ENCODE measurements around the gene PCDH9.

The PCDH9 gene

GRCh38 chr13:66644855-66645460 is 585.2 kb downstream of the PCDH9 start:
- Histone ChIP-seq H3K4me3 (ENCODE audit: low read depth, low read length, poor library complexity, severe bottlenecking) (no peak overlapping the region), H3K79me2 (ENCODE audit: insufficient read depth, low read length) (no peaks in the 10 kb centered on the region), H3K36me3 (ENCODE audit: insufficient read depth, low read length) (no peaks in the 10 kb centered on the region), H3K27me3 (ENCODE audit: insufficient read depth, low read length) (no peaks in the 10 kb centered on the region), H3F3A (ENCODE audit: insufficient read depth, low read length) (no peaks in the 10 kb centered on the region; the same call in 1 of the 2 replicates), H3K4me1 (ENCODE audit: insufficient read depth, low read length, severe bottlenecking) (peaks cover 32% of the 10 kb centered on the region), H3K27ac (ENCODE audit: low read depth, low read length, poor library complexity, severe bottlenecking) (no peak overlapping the region), H3K9me2 (ENCODE audit: low read depth, low read length) (no peaks in the 10 kb centered on the region), H4K20me1 (ENCODE audit: insufficient read depth, low read length) (no peaks in the 10 kb centered on the region), H3K4me2 (ENCODE audit: low read length) (no peak overlapping the region), H3K9ac (ENCODE audit: low read length) (no peak overlapping the region), H2AFZ (ENCODE audit: low read length) (peak overlapping the region; percentile 81; the same call in 1 of the 2 replicates), H3K9me3 (ENCODE audit: low read length) (no peaks in the 10 kb centered on the region)
- no peak for TF ChIP-seq CTCF (IDR thresholded peaks at IDR 0.05; ENCODE audit: low read length)
- TF ChIP-seq EZH2 (IDR thresholded peaks at IDR 0.05; ENCODE audit: borderline replicate concordance, low read length): no peak

GRCh38 chr13:66640231-66640630 is 589.9 kb downstream of the PCDH9 start:
- TF ChIP-seq CTCF (IDR thresholded peaks at IDR 0.05; ENCODE audit: low read length): no peak
- TF ChIP-seq EZH2 (IDR thresholded peaks at IDR 0.05; ENCODE audit: borderline replicate concordance, low read length): no peak
- H3K36me3 ChIP-seq (ENCODE audit: insufficient read depth, low read length): no peaks in the 10 kb centered on the region
- H3F3A ChIP-seq (ENCODE audit: insufficient read depth, low read length): no peaks in the 10 kb centered on the region
- no peak overlapping the region for H3K4me3 ChIP-seq (ENCODE audit: low read depth, low read length, poor library complexity, severe bottlenecking)
- no peaks in the 10 kb centered on the region for H3K9me2 ChIP-seq (ENCODE audit: low read depth, low read length)
- no peaks in the 10 kb centered on the region for H4K20me1 ChIP-seq (ENCODE audit: insufficient read depth, low read length)
- peak overlapping the region; percentile 49; the same call in 1 of the 2 replicates for H2AFZ ChIP-seq (ENCODE audit: low read length)
- H3K9me3 ChIP-seq (ENCODE audit: low read length): no peaks in the 10 kb centered on the region
- H3K4me2 ChIP-seq (ENCODE audit: low read length): no peak overlapping the region
- H3K4me1 ChIP-seq (ENCODE audit: insufficient read depth, low read length, severe bottlenecking): peaks cover 51% of the 10 kb centered on the region
- no peak overlapping the region for H3K9ac ChIP-seq (ENCODE audit: low read length)
- no peaks in the 10 kb centered on the region for H3K79me2 ChIP-seq (ENCODE audit: insufficient read depth, low read length)
- no peak overlapping the region for H3K27ac ChIP-seq (ENCODE audit: low read depth, low read length, poor library complexity, severe bottlenecking)
- H3K27me3 ChIP-seq (ENCODE audit: insufficient read depth, low read length): no peaks in the 10 kb centered on the region

DNA sequence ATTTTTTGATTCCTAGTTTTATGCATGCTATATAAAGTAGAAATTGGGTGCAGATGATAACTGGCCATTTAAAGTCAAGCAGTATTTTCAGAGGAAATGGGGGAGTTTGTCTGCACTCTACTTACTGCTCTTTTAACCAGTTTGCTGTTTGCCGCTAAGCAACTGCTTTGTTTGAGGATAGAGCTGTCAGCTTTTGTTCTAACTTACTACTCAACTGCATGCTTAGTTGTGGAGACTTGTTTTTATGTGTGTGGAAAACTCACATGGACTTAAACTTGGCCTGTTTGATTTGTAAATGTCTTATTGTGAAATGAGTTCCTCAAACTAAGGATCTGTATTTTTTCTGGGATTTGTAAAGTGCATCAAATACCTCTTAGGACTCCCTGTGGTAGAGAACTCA is 591.1 kb downstream of the PCDH9 start:
- Histone ChIP-seq H3K27me3 (ENCODE audit: insufficient read depth, low read length) (no peaks in the 10 kb centered on the region), H3K9ac (ENCODE audit: low read length) (no peak overlapping the region), H3K4me2 (ENCODE audit: low read length) (no peak overlapping the region; the same call in 1 of the 2 replicates), H3K4me3 (ENCODE audit: low read depth, low read length, poor library complexity, severe bottlenecking) (no peak overlapping the region), H3K36me3 (ENCODE audit: insufficient read depth, low read length) (no peaks in the 10 kb centered on the region), H3F3A (ENCODE audit: insufficient read depth, low read length) (no peaks in the 10 kb centered on the region), H4K20me1 (ENCODE audit: insufficient read depth, low read length) (no peaks in the 10 kb centered on the region), H3K9me2 (ENCODE audit: low read depth, low read length) (no peaks in the 10 kb centered on the region), H3K79me2 (ENCODE audit: insufficient read depth, low read length) (no peaks in the 10 kb centered on the region), H3K9me3 (ENCODE audit: low read length) (no peaks in the 10 kb centered on the region), H3K27ac (ENCODE audit: low read depth, low read length, poor library complexity, severe bottlenecking) (no peak overlapping the region), H3K4me1 (ENCODE audit: insufficient read depth, low read length, severe bottlenecking) (peaks cover 39% of the 10 kb centered on the region), H2AFZ (ENCODE audit: low read length) (peak overlapping the region; percentile 52; the same call in 1 of the 2 replicates)
- TF ChIP-seq EZH2 (IDR thresholded peaks at IDR 0.05; ENCODE audit: borderline replicate concordance, low read length) (no peak), CTCF (IDR thresholded peaks at IDR 0.05; ENCODE audit: low read length) (no peak)

Data from OCI-LY1 (cell line).